Keratinocyte (primary cell): ENCODE results near the gene OR1J1. TPM values are rescaled to one million over a fixed set of nuclear protein-coding genes. Genes with fewer than 3 reads are reported as not detected.

Experiments used
- DNase-seq: peaks from one replicate; pipeline ENCODE4 v3.0.0-alpha.2; 2011; ENCODE audit warnings: low read depth, missing footprints, low spot score
- FAIRE-seq: peaks from 2 replicates; lab custom pipeline; 2011; peaks lifted over from hg19 to GRCh38; lab: Jason Lieb, UNC
- H2AFZ ChIP-seq: 2 replicates; pipeline ENCODE4 v1.6.0; 2012; ENCODE audit warnings: low read length, control low read depth, inconsistent platforms; ENCODE audit not compliant: control insufficient read depth
- H3K27ac ChIP-seq: 2 replicates; pipeline ENCODE4 v1.5.1; 2011; ENCODE audit warnings: low read length; ENCODE audit not compliant: control insufficient read depth, insufficient read depth
- H3K27me3 ChIP-seq: 3 replicates; pipeline ENCODE4 v1.6.0; 2011; ENCODE audit warnings: low read length; ENCODE audit not compliant: control insufficient read depth, insufficient read depth; ENCODE audit errors: extremely low read depth
- H3K36me3 ChIP-seq, 2 experiments: 2 replicates in 1 of 2; 3 replicates in 1 of 2; pipeline ENCODE4 v1.5.1; 2011; ENCODE audit warnings: low read length in 2 of 2, mild to moderate bottlenecking in 1 of 2; ENCODE audit not compliant: control insufficient read depth in 2 of 2, insufficient read depth in 2 of 2; ENCODE audit errors: extremely low read depth in 1 of 2
- H3K4me1 ChIP-seq: 3 replicates; pipeline ENCODE4 v1.5.1; 2011; ENCODE audit warnings: low read length; ENCODE audit not compliant: control insufficient read depth, insufficient read depth; ENCODE audit errors: extremely low read depth
- H3K4me2 ChIP-seq: 3 replicates; pipeline ENCODE4 v1.6.0; 2011; ENCODE audit warnings: low read depth, low read length; ENCODE audit not compliant: control insufficient read depth, insufficient read depth; ENCODE audit errors: extremely low read depth
- H3K4me3 ChIP-seq, 3 experiments: fragments of 200-600 bp in 1 of 3; sonication (generic) in 1 of 3; 2 replicates in 2 of 3; 3 replicates in 1 of 3; pipeline ENCODE4 v1.5.1; 2011 to 2016; ENCODE audit warnings: low read length in 3 of 3, mild to moderate bottlenecking in 3 of 3, control low read depth in 2 of 3, inconsistent platforms in 1 of 3, low read depth in 1 of 3, mixed read lengths in 1 of 3, mixed run types in 1 of 3, moderate library complexity in 1 of 3; ENCODE audit not compliant: control insufficient read depth in 2 of 3, insufficient read depth in 2 of 3; ENCODE audit errors: extremely low read depth in 1 of 3
- H3K79me2 ChIP-seq: 2 replicates; pipeline ENCODE4 v1.6.0; 2012; ENCODE audit warnings: low read length; ENCODE audit not compliant: control insufficient read depth, insufficient read depth
- H3K9ac ChIP-seq: 3 replicates; pipeline ENCODE4 v1.6.0; 2011; ENCODE audit warnings: low read length; ENCODE audit not compliant: control insufficient read depth, insufficient read depth; ENCODE audit errors: extremely low read depth
- H3K9me1 ChIP-seq: 3 replicates; pipeline ENCODE4 v1.6.0; 2011; ENCODE audit warnings: low read length; ENCODE audit not compliant: control insufficient read depth, insufficient read depth; ENCODE audit errors: extremely low read depth
- H3K9me3 ChIP-seq: 2 replicates; pipeline ENCODE4 v1.5.1; 2012; ENCODE audit warnings: low read depth, low read length; ENCODE audit not compliant: control insufficient read depth
- H4K20me1 ChIP-seq: 3 replicates; pipeline ENCODE4 v1.6.0; 2011; ENCODE audit warnings: low read length; ENCODE audit not compliant: control insufficient read depth, insufficient read depth; ENCODE audit errors: extremely low read depth
- EZH2 ChIP-seq: IDR thresholded peaks from one replicate; pipeline ENCODE4 v1.6.1; 2012; ENCODE audit warnings: inconsistent platforms, mild to moderate bottlenecking, low read length, moderate library complexity
- dilution Hi-C: fragments of 300-500 bp; cut with MboI; formaldehyde crosslinking; loops from one replicate; pipeline ENCODE4 v1.7.0; 2020; ENCODE audit warnings: low sequenced_read_pairs; ENCODE audit not compliant: extremely low pct_ligation_motif_present
- polyA minus RNA-seq, 3 experiments: library from RNA; depleted of rRNA, polyadenylated mRNA; stranded (reverse); fragments of >200 nt; gene quantifications; 1 replicate in 1 of 3; 2 replicates in 1 of 3; 3 replicates in 1 of 3; pipeline ENCODE4 v1.2.3, GENCODE V29; 2011
- polyA plus RNA-seq, 5 experiments: library from polyadenylated mRNA; depleted of rRNA in 3 of 5; stranded (reverse) in 3 of 5; stranded (forward) in 1 of 5; unstranded in 1 of 5; fragments of >200 nt; gene quantifications; 1 replicate in 1 of 5; 2 replicates in 3 of 5; 3 replicates in 1 of 5; pipeline versions ENCODE4 v1.2.1 to v1.2.3, GENCODE V29; 2011 to 2012; ENCODE audit warnings: missing spikeins in 2 of 5, low read depth in 1 of 5, low replicate concordance in 1 of 5
- TF ChIP-seq, protein P1 (sequence below), 3 experiments: IDR thresholded peaks in 1 of 3; conservative IDR thresholded peaks in 1 of 3; optimal IDR thresholded peaks in 1 of 3; 2 replicates in 2 of 3; 3 replicates in 1 of 3; pipeline versions ENCODE3 to v1.5.1; 2011; ENCODE audit warnings: low read length in 3 of 3, mild to moderate bottlenecking in 3 of 3, moderate library complexity in 2 of 3, control low read depth in 1 of 3, inconsistent platforms in 1 of 3; ENCODE audit not compliant: insufficient read depth in 2 of 3; ENCODE audit errors: extremely low read depth in 1 of 3

Gene OR1J1, protein sequence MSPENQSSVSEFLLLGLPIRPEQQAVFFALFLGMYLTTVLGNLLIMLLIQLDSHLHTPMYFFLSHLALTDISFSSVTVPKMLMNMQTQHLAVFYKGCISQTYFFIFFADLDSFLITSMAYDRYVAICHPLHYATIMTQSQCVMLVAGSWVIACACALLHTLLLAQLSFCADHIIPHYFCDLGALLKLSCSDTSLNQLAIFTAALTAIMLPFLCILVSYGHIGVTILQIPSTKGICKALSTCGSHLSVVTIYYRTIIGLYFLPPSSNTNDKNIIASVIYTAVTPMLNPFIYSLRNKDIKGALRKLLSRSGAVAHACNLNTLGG
- polyA plus RNA-seq, result not detected in 3 replicates
- polyA plus RNA-seq (2011; ENCODE audit: low read depth), result not detected
- polyA plus RNA-seq (2011; cell fraction: cytosol; rRNA removed), result not detected in 2 replicates
- polyA plus RNA-seq (2011; cell fraction: nucleus; rRNA removed), result not detected in 2 replicates
- not detected in 2 replicates for polyA plus RNA-seq (2012; ENCODE audit: low replicate concordance)
- polyA minus RNA-seq, result not detected in 3 replicates
- not detected for polyA minus RNA-seq (2011; cell fraction: cytosol; rRNA and poly(A)+ RNA removed)
- not detected in 2 replicates for polyA minus RNA-seq (2011; cell fraction: nucleus; rRNA and poly(A)+ RNA removed)

GRCh38 chr9:122477826-122478225 is at the start of gene OR1J1:
Gene OR1J1, minus strand, starts transcription at chr9:122477926. Its CDS starts 0 bp downstream, at chr9:122477926.
- no peaks in the 10 kb centered on the region for H4K20me1 ChIP-seq
- no peak within 1 kb of the TSS for H2AFZ ChIP-seq
- DNase-seq (no peak), FAIRE-seq (no peak)
- no peak within 1 kb of the TSS for H3K9ac ChIP-seq
- TF ChIP-seq, protein P1, sequence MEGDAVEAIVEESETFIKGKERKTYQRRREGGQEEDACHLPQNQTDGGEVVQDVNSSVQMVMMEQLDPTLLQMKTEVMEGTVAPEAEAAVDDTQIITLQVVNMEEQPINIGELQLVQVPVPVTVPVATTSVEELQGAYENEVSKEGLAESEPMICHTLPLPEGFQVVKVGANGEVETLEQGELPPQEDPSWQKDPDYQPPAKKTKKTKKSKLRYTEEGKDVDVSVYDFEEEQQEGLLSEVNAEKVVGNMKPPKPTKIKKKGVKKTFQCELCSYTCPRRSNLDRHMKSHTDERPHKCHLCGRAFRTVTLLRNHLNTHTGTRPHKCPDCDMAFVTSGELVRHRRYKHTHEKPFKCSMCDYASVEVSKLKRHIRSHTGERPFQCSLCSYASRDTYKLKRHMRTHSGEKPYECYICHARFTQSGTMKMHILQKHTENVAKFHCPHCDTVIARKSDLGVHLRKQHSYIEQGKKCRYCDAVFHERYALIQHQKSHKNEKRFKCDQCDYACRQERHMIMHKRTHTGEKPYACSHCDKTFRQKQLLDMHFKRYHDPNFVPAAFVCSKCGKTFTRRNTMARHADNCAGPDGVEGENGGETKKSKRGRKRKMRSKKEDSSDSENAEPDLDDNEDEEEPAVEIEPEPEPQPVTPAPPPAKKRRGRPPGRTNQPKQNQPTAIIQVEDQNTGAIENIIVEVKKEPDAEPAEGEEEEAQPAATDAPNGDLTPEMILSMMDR (optimal IDR thresholded peaks at IDR 0.05 in 1 of 3, IDR thresholded peaks at IDR 0.05 in 1 of 3, conservative IDR thresholded peaks at IDR 0.05 in 1 of 3; ENCODE audit: extremely low read depth in 1 of 3, insufficient read depth in 2 of 3, low read length in 3 of 3), result no peak
- no peak for TF ChIP-seq EZH2
- no peaks in the 10 kb centered on the region for H3K9me1 ChIP-seq
- H3K9me3 ChIP-seq, result no peaks in the 10 kb centered on the region
- no peak within 1 kb of the TSS for H3K4me3 ChIP-seq
- H3K79me2 ChIP-seq, result no peaks in the 10 kb centered on the region
- dilution Hi-C loops, result no loop called here
- H3K4me2 ChIP-seq, result no peak within 1 kb of the TSS
- no peaks in the 10 kb centered on the region for H3K4me1 ChIP-seq
- H3K27me3 ChIP-seq, result peaks cover 2% of the 10 kb centered on the region
- H3K27ac ChIP-seq, result no peak within 1 kb of the TSS
- no peaks in the 10 kb centered on the region for H3K36me3 ChIP-seq

DNA sequence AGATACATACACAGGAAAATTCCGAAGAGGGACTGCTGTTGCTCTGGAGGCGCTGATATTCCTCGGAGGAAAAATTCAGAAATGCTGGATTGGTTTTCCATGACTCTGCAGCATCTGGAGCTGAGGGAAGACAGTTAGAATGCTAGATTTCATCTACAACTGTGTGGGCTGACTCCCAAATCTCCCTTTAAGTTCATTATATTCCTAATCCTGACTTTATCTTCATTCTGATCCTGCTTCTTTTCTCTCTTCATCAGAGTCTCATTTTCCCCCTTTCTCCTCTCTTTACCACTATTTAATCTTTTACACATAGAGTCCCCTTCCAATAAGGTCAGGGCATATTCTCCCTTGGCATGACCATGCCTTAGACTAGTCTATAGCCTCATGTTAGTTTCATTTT is 49.5 kb upstream of the OR1J1 start, which contains the start of gene OR1N1:
OR1N1 (minus strand) TSS at position 101 of the 400 bp plus-strand sequence; CDS start at position 101, 0 bp downstream.
- Histone ChIP-seq H3K27me3 (no peaks in the 10 kb centered on the region), H3K9me3 (no peaks in the 10 kb centered on the region), H2AFZ (no peak within 1 kb of the TSS), H3K36me3 (no peaks in the 10 kb centered on the region), H3K4me1 (no peaks in the 10 kb centered on the region), H3K27ac (no peak within 1 kb of the TSS), H3K4me3 (no peak within 1 kb of the TSS), H3K9me1 (no peaks in the 10 kb centered on the region), H3K9ac (no peak within 1 kb of the TSS), H3K4me2 (no peak within 1 kb of the TSS), H4K20me1 (peaks cover 3% of the 10 kb centered on the region), H3K79me2 (no peaks in the 10 kb centered on the region)
- DNase-seq, result no peak
- no peak for FAIRE-seq
- TF ChIP-seq, protein P1 (optimal IDR thresholded peaks at IDR 0.05 in 1 of 3, IDR thresholded peaks at IDR 0.05 in 1 of 3, conservative IDR thresholded peaks at IDR 0.05 in 1 of 3; ENCODE audit: extremely low read depth in 1 of 3, insufficient read depth in 2 of 3, low read length in 3 of 3), result no peak
- no peak for TF ChIP-seq EZH2
- dilution Hi-C loops, result no loop called here
